Activated T-cell treated with anti-CD3 and anti-CD28 coated beads, Interleukin-2, amount 50 U/mL, for 4 hours (primary cell): ENCODE measurements around the gene PLAC1. TPM values are rescaled to one million over a fixed set of nuclear protein-coding genes. Genes with fewer than 3 reads are reported as not detected.

ENCODE experiments used
- ATAC-seq, 2 donors: fragments of 200-7000 bp; cut with Tn5 transposase; one replicate each; pipeline ENCODE4 v1.10.0; 2021
- DNase-seq: peaks from one replicate; pipeline ENCODE4 v3.0.0-alpha.2; 2020
- H3K27me3 Mint-ChIP-seq: one replicate; pipeline ENCODE4 v1.8.0; 2021; ENCODE audit warnings: low read depth, mixed read lengths
- H3K36me3 Mint-ChIP-seq: one replicate; pipeline ENCODE4 v1.8.0; 2022; ENCODE audit warnings: mixed read lengths; ENCODE audit not compliant: insufficient read depth
- H3K4me1 Mint-ChIP-seq: one replicate; pipeline ENCODE4 v1.8.0; 2021; ENCODE audit warnings: low read depth, mixed read lengths
- H3K4me3 Mint-ChIP-seq: one replicate; pipeline ENCODE4 v1.8.0; 2021; ENCODE audit warnings: mild to moderate bottlenecking, moderate library complexity, mixed read lengths
- H3K9me3 Mint-ChIP-seq: one replicate; pipeline ENCODE4 v1.8.0; 2021; ENCODE audit warnings: mixed read lengths
- total RNA-seq, 3 donors: library from RNA; stranded (reverse); gene quantifications; one replicate each; pipeline ENCODE4 v1.2.1, GENCODE V29; 2021

Gene PLAC1
- total RNA-seq, 3 donors from 2014 or later = 0.24 to 0.35 TPM; not detected in 1

DNA sequence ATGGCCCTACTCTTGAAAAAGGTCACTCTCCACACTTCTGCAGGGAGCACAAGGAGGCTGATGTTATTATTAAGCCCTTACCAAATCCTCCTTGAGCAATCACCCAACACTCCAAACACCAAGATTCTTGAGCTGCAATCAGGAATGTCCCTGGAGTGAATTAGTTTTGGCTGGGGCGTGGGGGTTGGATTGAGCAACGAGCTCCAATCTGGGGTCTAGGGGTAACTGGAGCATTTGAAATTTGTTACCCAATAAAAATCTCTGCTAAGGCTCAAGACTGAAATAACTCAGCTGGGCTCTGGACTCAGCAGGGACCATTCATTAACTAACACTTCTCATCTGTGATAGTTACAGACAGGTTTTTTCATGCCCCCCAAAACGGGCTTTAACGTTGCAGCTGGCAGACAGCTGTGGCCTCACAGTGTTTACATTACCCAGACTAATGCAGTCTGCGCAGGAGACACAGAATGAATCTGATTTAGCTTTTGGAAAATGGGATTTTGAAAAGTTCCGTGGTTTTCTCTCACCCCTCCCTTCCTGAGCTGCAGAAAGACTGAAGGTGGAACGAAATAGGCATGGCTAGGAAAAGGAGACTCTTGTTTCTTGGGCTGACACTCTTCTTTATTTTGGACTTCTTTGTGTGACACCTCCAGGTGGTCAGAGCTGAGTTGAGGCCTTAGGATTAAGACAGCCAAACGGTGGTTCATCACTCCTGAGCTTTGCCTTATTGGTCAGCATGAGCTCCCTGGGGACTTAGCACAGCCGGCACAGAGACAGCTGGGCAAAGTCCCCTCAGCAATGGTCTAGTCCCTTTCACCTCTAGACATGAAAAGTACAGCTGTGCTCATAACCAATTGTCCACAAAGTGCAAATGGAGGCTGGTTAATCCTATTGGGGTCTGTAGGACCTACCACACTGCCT, 26.6 kb downstream of the PLAC1 start:
- no peak for ATAC-seq
- Mint-ChIP-seq H3K4me1 (peaks cover 3% of the 10 kb centered on the region), H3K27me3 (peaks cover 2% of the 10 kb centered on the region)

DNA sequence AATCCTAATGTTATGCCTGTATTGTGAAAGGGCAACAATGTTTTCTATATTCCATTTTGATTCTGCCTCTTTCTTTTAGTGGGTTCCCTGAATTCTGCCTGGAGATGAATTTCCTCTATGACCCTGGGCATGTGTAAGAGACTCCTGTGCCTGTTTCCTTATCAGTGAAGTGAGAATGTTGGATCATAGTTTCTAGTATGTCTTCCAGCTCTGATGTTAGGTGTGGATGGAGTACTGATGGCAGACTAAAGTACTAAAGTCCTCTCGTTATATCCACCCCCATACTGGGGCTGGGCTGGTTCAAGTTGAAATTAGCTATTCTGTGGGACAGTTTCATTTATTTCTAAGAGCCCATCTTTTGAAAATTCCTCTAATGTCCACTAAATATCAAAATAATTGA, 29.6 kb downstream of the PLAC1 start:
- no peak for DNase-seq
- Mint-ChIP-seq H3K27me3 (peaks cover 2% of the 10 kb centered on the region), H3K36me3 (no peaks in the 10 kb centered on the region), H3K4me3 (no peak overlapping the region), H3K4me1 (no peaks in the 10 kb centered on the region), H3K9me3 (no peaks in the 10 kb centered on the region)
- ATAC-seq = no peak

More for the DNA sequence above, 26.6 kb downstream of the PLAC1 start:
- no peaks in the 10 kb centered on the region for H3K9me3 Mint-ChIP-seq
- no peak for DNase-seq
- no peaks in the 10 kb centered on the region for H3K36me3 Mint-ChIP-seq
- H3K4me3 Mint-ChIP-seq = no peak overlapping the region

DNA sequence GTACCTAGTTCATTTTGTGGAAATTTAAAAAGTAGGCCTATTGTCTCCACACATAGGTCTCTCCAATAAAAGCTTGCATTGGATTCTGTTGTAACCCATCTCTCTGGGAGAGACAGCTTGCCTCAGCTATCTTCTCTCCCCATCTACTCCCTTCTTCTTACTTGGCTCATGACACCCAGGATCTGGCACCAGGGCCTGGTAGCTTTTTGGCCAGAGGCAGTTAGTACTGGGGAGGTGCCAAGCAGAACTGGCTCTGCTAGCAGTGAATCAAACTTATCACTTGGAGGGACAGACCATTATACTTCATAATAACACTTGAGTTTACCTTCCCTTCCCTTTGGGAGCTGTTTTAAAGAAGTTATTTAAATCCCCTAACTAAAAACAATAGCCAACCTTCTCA, 31.8 kb downstream of the PLAC1 start:
- H3K36me3 Mint-ChIP-seq = no peaks in the 10 kb centered on the region
- peaks cover 6% of the 10 kb centered on the region for H3K4me1 Mint-ChIP-seq
- no peak overlapping the region for H3K4me3 Mint-ChIP-seq
- H3K27me3 Mint-ChIP-seq = peaks cover 2% of the 10 kb centered on the region
- DNase-seq (no peak), ATAC-seq (no peak)
- no peaks in the 10 kb centered on the region for H3K9me3 Mint-ChIP-seq

DNA sequence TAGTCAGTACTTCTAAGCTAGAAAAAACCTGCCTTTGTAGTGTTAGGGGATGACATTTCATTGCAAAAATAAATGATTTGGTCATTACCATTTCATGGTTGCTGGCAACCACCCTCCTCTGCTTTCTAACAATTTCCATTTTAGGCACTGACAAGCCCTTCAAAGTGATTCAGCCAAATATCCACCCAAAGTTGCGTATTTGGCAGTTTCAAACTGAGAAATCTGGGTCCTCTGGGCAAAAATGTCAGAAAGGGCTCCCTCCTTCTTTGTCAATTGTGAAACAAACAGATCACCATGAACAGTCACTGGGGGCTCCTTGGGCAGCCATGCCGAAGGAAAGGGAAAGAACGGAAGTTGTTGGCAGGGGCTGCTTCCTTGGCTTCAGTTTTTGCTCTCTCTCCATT, 33.0 kb downstream of the PLAC1 start:
- DNase-seq = no peak

DNA sequence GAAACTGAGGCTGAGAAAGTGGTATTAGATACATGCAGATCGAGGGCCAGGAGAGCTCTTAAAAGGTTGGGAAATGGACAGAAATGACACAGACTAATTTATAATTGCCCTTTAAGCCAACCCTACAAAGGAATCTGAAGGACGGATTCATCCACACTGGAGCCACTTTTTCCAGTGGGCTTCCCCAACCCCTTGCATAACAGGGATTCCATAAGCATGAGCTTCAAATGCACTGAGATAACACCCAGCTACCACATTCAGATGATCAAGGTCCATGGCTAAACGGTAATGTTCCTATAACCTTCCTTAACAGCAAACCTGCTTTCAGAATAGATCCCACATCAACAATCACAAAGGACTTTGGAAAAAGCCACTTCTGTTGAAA, 34.2 kb downstream of the PLAC1 start:
- no peaks in the 10 kb centered on the region for H3K36me3 Mint-ChIP-seq
- no peaks in the 10 kb centered on the region for H3K9me3 Mint-ChIP-seq
- ATAC-seq (no peak), DNase-seq (no peak)
- H3K4me3 Mint-ChIP-seq = no peak overlapping the region
- H3K27me3 Mint-ChIP-seq = peaks cover 3% of the 10 kb centered on the region
- peaks cover 6% of the 10 kb centered on the region for H3K4me1 Mint-ChIP-seq

More for the DNA sequence above, 33.0 kb downstream of the PLAC1 start:
- no peaks in the 10 kb centered on the region for H3K9me3 Mint-ChIP-seq
- no peak overlapping the region for H3K4me3 Mint-ChIP-seq
- no peaks in the 10 kb centered on the region for H3K36me3 Mint-ChIP-seq
- peak; percentile 22 to 33 for ATAC-seq
- peaks cover 6% of the 10 kb centered on the region for H3K4me1 Mint-ChIP-seq
- peaks cover 3% of the 10 kb centered on the region for H3K27me3 Mint-ChIP-seq

DNA sequence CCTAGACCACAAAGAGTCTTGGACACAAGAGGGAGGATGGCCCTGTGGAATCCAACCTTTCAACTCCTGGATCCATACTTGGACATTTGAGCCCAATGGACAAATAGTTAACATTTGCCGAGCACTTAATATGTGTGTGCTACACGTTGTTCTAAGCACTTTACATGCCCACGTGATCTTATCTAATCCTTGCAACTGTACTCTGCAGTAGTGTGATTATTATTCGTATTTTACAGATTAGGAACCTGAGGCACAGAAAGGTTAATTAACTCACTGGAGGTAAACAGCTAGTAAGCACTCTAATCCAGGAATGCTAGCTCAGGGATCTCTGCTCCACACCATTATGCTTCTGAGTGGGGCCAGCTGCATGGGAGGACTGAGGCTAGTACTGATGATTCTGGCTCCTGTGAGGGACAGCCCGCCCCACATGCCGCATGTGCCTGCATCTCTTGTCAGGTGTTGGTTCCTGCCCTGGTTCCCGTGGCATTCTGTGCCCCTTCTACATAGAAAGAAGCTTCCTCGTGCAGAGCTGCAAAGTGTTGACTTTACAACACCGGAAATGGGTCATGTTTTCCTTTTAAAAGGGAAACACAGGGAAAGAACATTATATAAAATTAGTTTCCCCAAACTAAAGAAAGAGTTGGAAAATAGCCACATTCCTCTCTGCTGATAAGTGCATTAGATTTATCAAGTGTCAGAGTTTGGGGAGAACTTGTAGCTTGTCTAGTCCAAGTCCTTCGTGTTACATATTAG, 34.8 kb downstream of the PLAC1 start:
- H3K9me3 Mint-ChIP-seq = no peaks in the 10 kb centered on the region
- no peaks in the 10 kb centered on the region for H3K36me3 Mint-ChIP-seq
- DNase-seq (no peak), ATAC-seq (no peak)
- no peak overlapping the region for H3K4me3 Mint-ChIP-seq
- peaks cover 6% of the 10 kb centered on the region for H3K4me1 Mint-ChIP-seq
- H3K27me3 Mint-ChIP-seq = peaks cover 3% of the 10 kb centered on the region

DNA sequence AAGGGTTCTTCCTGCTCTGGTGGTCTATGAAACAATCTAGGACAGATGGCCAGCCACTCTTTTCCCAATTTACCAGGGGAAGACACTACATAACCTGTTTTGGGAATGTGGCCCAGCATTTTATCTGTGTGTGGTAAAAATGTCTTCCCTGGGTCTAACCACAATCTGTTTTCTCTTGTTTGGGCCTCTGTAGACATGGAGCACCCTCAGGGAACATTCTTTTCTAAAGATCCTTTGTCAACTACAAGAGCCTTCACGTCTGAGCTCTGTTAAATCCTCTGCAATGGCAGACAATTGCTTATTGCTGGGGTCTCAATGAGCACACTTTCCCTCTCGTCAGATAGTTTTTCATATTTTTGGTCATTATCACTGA, 35.5 kb downstream of the PLAC1 start:
- H3K4me3 Mint-ChIP-seq = no peak overlapping the region
- H3K9me3 Mint-ChIP-seq = no peaks in the 10 kb centered on the region
- H3K27me3 Mint-ChIP-seq = peaks cover 3% of the 10 kb centered on the region
- no peaks in the 10 kb centered on the region for H3K36me3 Mint-ChIP-seq
- H3K4me1 Mint-ChIP-seq = peaks cover 6% of the 10 kb centered on the region
- DNase-seq = no peak
- no peak for ATAC-seq

DNA sequence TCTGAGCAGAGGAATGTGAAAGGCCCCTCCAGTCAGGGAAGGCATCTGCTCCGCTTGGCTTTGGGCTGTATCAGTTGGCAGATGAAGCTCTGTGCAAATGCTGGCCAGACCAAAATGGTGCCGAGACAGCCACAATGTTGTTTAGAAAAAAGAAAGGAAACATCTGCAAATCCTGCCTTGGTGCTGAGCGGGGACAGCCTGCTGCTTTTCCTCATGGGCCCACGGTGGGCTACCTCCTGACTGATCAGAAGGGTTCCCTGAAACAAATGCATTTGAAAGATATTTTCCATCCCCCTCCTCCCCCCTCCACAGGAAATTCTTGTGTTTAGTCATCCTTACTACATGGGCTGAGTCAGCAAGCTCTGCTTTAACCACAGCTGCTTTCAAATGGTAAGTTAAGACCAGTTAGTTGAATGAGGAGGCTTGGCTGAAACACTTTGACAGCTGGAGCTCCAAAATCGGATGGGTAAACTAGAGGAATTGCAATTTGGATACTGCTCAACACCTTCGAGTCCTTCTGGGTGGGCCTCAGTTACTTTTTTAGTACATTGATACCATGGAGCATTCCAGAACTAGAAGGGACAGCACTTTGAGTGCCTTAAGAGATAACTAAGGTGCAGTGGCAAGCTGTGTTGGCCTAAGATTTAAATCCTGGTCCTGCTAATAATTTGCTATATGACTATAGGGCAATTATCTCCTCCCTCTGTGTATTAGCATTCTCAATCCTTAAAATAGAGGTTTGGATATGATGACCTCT, 36.0 kb downstream of the PLAC1 start:
- Mint-ChIP-seq H3K4me3 (no peak overlapping the region), H3K4me1 (peaks cover 6% of the 10 kb centered on the region), H3K9me3 (no peaks in the 10 kb centered on the region), H3K36me3 (no peaks in the 10 kb centered on the region), H3K27me3 (peaks cover 3% of the 10 kb centered on the region)
- DNase-seq = no peak
- ATAC-seq = peak; percentile 81 to 84

DNA sequence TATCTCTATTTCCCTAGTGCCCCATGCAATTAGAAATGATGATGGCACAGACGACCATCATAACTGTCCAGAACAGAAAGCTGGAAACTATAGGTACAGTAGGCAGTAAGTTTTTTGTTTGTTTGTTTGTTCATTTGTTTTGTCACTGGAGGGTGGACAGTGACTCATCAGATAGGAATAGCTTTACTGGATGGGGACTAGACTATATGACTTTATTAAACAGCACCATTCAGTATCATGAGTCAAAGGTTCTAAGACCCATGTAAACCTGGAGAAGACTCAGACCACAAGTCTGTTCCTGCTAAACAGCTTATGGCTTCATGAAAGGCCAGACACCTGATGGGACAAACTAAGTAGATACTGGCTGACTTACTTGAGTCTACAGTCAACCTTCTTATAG, 38.4 kb downstream of the PLAC1 start:
- H3K4me3 Mint-ChIP-seq = no peak overlapping the region
- no peaks in the 10 kb centered on the region for H3K36me3 Mint-ChIP-seq
- H3K4me1 Mint-ChIP-seq = peaks cover 6% of the 10 kb centered on the region
- DNase-seq (no peak), ATAC-seq (no peak)
- H3K27me3 Mint-ChIP-seq = peaks cover 3% of the 10 kb centered on the region
- H3K9me3 Mint-ChIP-seq = no peaks in the 10 kb centered on the region

DNA sequence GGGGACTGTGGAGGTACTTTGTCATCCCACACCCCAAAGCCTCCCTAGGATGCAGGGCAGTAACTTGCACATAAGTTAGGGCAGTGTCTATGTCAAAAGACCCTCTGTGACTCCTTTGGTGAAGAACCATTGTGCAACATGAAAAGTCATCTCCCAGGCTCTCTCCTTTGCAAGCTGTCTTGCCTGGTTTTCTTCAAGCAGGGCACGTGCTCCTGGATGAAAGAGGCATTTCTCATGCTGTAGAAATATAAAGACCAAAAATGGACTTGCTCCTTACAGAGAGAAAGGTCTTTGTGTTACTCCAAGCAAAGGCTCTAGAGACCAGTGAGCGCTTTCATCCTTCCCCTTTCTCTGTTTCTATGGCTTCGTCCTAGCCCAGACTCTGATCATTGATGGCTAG, 44.9 kb downstream of the PLAC1 start:
- H3K4me1 Mint-ChIP-seq = no peaks in the 10 kb centered on the region
- H3K36me3 Mint-ChIP-seq = no peaks in the 10 kb centered on the region
- H3K9me3 Mint-ChIP-seq = no peaks in the 10 kb centered on the region
- H3K4me3 Mint-ChIP-seq = no peak overlapping the region
- H3K27me3 Mint-ChIP-seq = peaks cover 3% of the 10 kb centered on the region
- DNase-seq (no peak), ATAC-seq (no peak)

DNA sequence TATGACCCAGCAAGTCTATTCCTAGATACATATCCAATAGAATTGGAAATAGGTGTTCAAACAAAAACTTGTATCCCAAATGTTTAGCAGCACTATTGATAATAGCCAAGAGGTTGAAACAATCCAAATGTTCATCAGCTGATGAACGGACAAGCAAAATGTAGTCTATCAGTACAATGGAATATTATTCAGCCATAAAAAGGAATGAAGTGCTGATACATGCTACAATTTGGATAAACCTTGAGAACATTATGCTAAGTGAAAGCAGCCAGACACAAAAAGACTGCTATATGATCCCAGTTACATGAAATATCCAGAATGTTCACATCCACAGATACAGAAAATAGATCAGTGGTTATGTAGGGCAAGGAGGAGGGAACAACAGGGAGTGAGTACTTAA, 50.1 kb downstream of the PLAC1 start:
- DNase-seq (no peak), ATAC-seq (no peak)
- H3K4me1 Mint-ChIP-seq = peaks cover 3% of the 10 kb centered on the region
- no peaks in the 10 kb centered on the region for H3K9me3 Mint-ChIP-seq
- H3K4me3 Mint-ChIP-seq = no peak overlapping the region
- H3K36me3 Mint-ChIP-seq = no peaks in the 10 kb centered on the region
- peaks cover 5% of the 10 kb centered on the region for H3K27me3 Mint-ChIP-seq

DNA sequence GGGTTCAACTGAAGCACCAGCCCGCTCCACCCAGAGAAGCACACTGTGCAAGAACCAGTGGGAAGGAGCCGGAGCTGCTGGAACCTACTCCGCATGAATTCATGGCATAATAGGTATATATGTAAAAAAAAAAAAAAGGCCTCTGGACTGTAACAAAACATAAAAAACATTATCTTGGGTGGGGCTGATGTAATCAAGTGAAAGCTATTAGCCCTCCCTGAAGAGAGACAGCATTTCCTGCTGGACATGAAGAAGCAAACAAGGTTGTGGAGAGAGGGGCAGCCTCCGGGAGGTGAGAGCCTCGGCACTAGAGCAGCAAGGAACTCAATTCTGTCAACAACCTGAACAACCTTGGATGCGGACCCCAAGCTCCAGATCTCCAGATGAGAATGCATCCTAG, 50.7 kb downstream of the PLAC1 start:
- Mint-ChIP-seq H3K27me3 (peaks cover 5% of the 10 kb centered on the region), H3K36me3 (no peaks in the 10 kb centered on the region), H3K4me1 (peaks cover 3% of the 10 kb centered on the region), H3K9me3 (no peaks in the 10 kb centered on the region), H3K4me3 (no peak overlapping the region)
- no peak for DNase-seq
- no peak for ATAC-seq

DNA sequence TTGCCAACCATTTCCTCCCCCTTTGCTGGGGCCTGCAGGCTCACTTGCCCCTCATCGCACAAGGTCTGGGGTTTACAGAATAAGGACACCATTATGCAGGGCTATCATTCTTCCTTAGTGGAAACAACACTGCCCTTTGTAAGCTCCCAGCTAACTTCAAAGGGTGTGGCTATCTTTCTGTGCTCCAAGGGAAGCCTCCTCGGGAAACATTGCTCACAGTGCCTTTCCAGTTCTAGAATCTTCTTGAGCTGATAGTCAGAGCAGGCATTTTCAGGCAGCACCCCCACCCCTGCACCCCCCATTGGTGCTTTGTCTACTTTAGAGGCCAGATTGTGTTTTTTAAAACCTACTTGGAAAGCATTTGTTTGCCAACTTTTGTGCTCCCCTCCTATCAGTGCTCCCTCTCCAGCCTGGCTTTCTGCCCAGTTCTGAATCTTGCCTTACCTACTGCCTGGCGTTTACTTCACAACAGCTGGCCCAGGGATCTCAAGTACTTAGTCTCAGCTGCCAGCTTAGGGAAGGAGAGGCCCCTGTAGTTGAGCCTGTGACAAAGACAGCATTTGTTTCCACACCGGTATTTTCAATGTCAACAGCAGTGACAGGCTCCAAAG, 53.5 kb downstream of the PLAC1 start:
- ATAC-seq = no peak
- H3K27me3 Mint-ChIP-seq = peaks cover 5% of the 10 kb centered on the region
- H3K36me3 Mint-ChIP-seq = no peaks in the 10 kb centered on the region
- peaks cover 3% of the 10 kb centered on the region for H3K4me1 Mint-ChIP-seq
- no peak overlapping the region for H3K4me3 Mint-ChIP-seq
- H3K9me3 Mint-ChIP-seq = no peaks in the 10 kb centered on the region
- no peak for DNase-seq
